NCI-H128 (cell line): ENCODE data around the gene GLT1D1.

Source experiments
- DNase-seq: peaks from one replicate; lab custom pipeline; 2025; ENCODE audit not compliant: unreplicated experiment; lab: John Stamatoyannopoulos, UW

GLT1D1 gene

GRCh38 chr12:128992550-128992949 lies 139.3 kb downstream of the GLT1D1 start:
- DNase-seq, result no peak

- peak; percentile 20 for DNase-seq
Measured at GRCh38 chr12:128994856-128995255, 141.6 kb downstream of the GLT1D1 start.

- DNase-seq, result no peak
Measured at GRCh38 chr12:128995619-128996018, 142.3 kb downstream of the GLT1D1 start.

GRCh38 chr12:129001826-129002225 lies 148.5 kb downstream of the GLT1D1 start:
- no peak for DNase-seq

GRCh38 chr12:129002427-129002826 lies 149.1 kb downstream of the GLT1D1 start:
- no peak for DNase-seq

- DNase-seq, result no peak
Measured at GRCh38 chr12:129005416-129005815, 152.1 kb downstream of the GLT1D1 start.

GRCh38 chr12:129005829-129006228 lies 152.6 kb downstream of the GLT1D1 start:
- no peak for DNase-seq

- DNase-seq, result no peak
Measured at GRCh38 chr12:129009833-129010622, 156.8 kb downstream of the GLT1D1 start.

GRCh38 chr12:129016159-129016558 lies 162.9 kb downstream of the GLT1D1 start:
- no peak for DNase-seq

GRCh38 chr12:129025055-129025454 lies 171.8 kb downstream of the GLT1D1 start:
- no peak for DNase-seq

- DNase-seq, result no peak
Measured at GRCh38 chr12:129028844-129029243, 175.6 kb downstream of the GLT1D1 start.
